T-cell (primary cell): ENCODE measurements around the gene SLCO3A1. TPM values are rescaled to one million over a fixed set of nuclear protein-coding genes. Genes with fewer than 3 reads are reported as not detected.

Experiments
- ATAC-seq, 4 experiments: fragments of 200-7000 bp in 3 of 4; fragments of 150-1000 bp in 1 of 4; cut with Tn5 transposase; replicated peaks in 1 of 4; 1 replicate in 3 of 4; 2 replicates in 1 of 4; pipeline ENCODE4 v1.10.0; 2021; ENCODE audit warnings: moderate library complexity in 3 of 4, mild to moderate bottlenecking in 2 of 4, moderate number of reproducible peaks in 1 of 4
- CTCF ChIA-PET, 2 donors: fragments of 300-600 bp; sonication (Branson Sonifier 250); formaldehyde crosslinking; loops; one replicate each; lab custom pipeline; 2022; ENCODE audit warnings: antibody characterized with exemption in 2 of 2; lab: Charles Lee
- POLR2A ChIA-PET, 2 donors: fragments of 300-600 bp; sonication (Branson Sonifier 250); formaldehyde crosslinking; loops; one replicate each; lab custom pipeline; 2022; ENCODE audit warnings: antibody characterized with exemption in 2 of 2; lab: Charles Lee
- DNase-seq, 35 experiments: peaks; one replicate each; pipeline versions ENCODE4 v3.0.0 to v3.0.0-alpha.2; 2013 to 2023
- H3K27ac ChIP-seq: one replicate; pipeline ENCODE4 v1.5.1; 2013; ENCODE audit warnings: low read length
- H3K27me3 ChIP-seq, 2 experiments: replicated peaks in 1 of 2; 1 replicate in 1 of 2; 2 replicates in 1 of 2; pipeline versions ENCODE4 v1.6.1 to v1.7.0; 2013; ENCODE audit warnings: low read length in 1 of 2, mixed read lengths in 1 of 2; ENCODE audit not compliant: control insufficient read depth in 2 of 2, insufficient read depth in 2 of 2; ENCODE audit errors: extremely low read depth in 1 of 2
- H3K36me3 ChIP-seq, 2 donors: 1 replicate in 1 of 2; 2 replicates in 1 of 2; pipeline versions ENCODE4 v1.6.1 to v1.7.0; 2013; ENCODE audit warnings: low read length in 1 of 2; ENCODE audit not compliant: control insufficient read depth in 2 of 2, insufficient read depth in 1 of 2; ENCODE audit errors: extremely low read depth in 1 of 2
- H3K4me1 ChIP-seq, 2 experiments: 1 replicate in 1 of 2; 2 replicates in 1 of 2; pipeline versions ENCODE4 v1.6.1 to v1.7.0; 2013; ENCODE audit warnings: low read length in 2 of 2, mixed read lengths in 1 of 2; ENCODE audit not compliant: insufficient read depth in 2 of 2, control insufficient read depth in 1 of 2; ENCODE audit errors: extremely low read depth in 1 of 2
- H3K4me3 ChIP-seq, 2 donors: 1 replicate in 1 of 2; 2 replicates in 1 of 2; pipeline versions ENCODE4 v1.5.1 to v1.7.0; 2013; ENCODE audit warnings: mild to moderate bottlenecking in 2 of 2, low read length in 1 of 2, moderate library complexity in 1 of 2; ENCODE audit not compliant: control insufficient read depth in 1 of 2; ENCODE audit errors: extremely low read depth in 1 of 2
- H3K9me3 ChIP-seq: 2 replicates; pipeline ENCODE4 v1.7.0; 2013
- H3K27ac Mint-ChIP-seq, 2 donors: one replicate each; pipeline ENCODE4 v1.8.0; 2020 to 2021; ENCODE audit warnings: mild to moderate bottlenecking in 2 of 2, mixed read lengths in 2 of 2
- H3K27me3 Mint-ChIP-seq, 2 donors: one replicate each; pipeline ENCODE4 v1.8.0; 2021 to 2022; ENCODE audit warnings: mixed read lengths in 2 of 2
- H3K36me3 Mint-ChIP-seq: one replicate; pipeline ENCODE4 v1.8.0; 2021; ENCODE audit warnings: mixed read lengths
- H3K4me1 Mint-ChIP-seq, 3 donors: one replicate each; pipeline ENCODE4 v1.8.0; 2020 to 2022; ENCODE audit warnings: mixed read lengths in 3 of 3, mild to moderate bottlenecking in 1 of 3
- H3K4me3 Mint-ChIP-seq, 3 donors: one replicate each; pipeline ENCODE4 v1.8.0; 2020 to 2022; ENCODE audit warnings: mild to moderate bottlenecking in 3 of 3, mixed read lengths in 3 of 3, moderate library complexity in 3 of 3
- H3K9me3 Mint-ChIP-seq, 3 donors: one replicate each; pipeline ENCODE4 v1.8.0; 2020 to 2022; ENCODE audit warnings: mixed read lengths in 3 of 3
- WGBS: methylation state at CpG from one replicate; pipeline ENCODE4 v1.1.5; 2013; ENCODE audit warnings: missing lambda C conversion rate; ENCODE audit not compliant: insufficient coverage; 5-methylcytosine and 5-hydroxymethylcytosine counted together
- total RNA-seq, 35 experiments: library from RNA in 6 of 35; stranded (reverse) in 6 of 35; fragments of 120-200 nt in 1 of 35; gene quantifications; one replicate each; pipeline versions ENCODE4 v1.2.1 to v1.2.4 and lab custom pipeline; 2013 to 2026

Gene SLCO3A1
- total RNA-seq, 5 donors from 2014 or later (not counting 1 experiment from before 2014, with no cell fraction given), result 26.2 to 52.2 (median 38.7) TPM

DNA sequence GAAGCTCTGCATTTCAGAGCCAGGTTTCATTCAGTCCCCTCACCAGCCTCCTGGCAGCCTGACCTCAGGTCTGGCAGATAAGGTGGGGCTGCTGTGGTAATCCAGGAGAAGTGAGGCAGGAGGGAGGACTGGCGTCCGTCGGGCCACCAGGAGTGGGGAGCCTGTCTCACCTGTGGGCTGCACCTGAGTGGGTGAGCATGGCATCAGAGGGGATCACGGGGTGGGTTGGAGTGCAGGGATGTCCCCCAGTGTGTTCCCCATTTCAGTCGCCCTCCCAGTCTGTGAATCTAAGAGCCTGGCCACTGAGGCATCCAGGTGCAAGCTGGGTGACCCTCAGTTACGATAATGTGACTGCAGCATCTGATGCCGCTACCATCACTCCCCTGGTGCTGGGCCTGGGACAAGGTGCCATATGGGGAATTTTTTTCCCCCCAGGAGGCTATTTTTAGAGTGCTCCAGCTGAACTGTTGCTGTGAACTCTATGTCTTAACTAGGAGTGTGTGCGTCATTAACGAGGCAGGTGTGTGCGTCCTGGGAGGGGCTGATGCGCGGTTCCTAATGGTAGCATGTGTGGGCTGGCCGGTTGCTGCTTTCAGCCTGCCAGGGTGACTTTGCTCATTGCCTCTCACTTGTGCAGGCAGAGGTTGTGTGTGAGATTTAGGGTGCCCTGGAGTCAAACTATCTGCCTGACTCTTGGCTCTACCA lies 165.2 kb downstream of the SLCO3A1 start:
- Histone ChIP-seq H3K36me3 (no peaks in the 10 kb centered on the region), H3K27ac (no peak overlapping the region), H3K27me3 (no peaks in the 10 kb centered on the region), H3K4me3 (no peak overlapping the region), H3K9me3 (no peaks in the 10 kb centered on the region), H3K4me1 (peaks cover 0 to 12% of the 10 kb centered on the region in 2 experiments)
- ATAC-seq, result no peak
- Mint-ChIP-seq H3K4me1 (peaks cover 49 to 76% (median 50%) of the 10 kb centered on the region in 3 donors), H3K27me3 (no peaks in the 10 kb centered on the region), H3K36me3 (no peaks in the 10 kb centered on the region), H3K27ac (no peak overlapping the region), H3K9me3 (no peaks in the 10 kb centered on the region), H3K4me3 (no peak overlapping the region)
- ChIA-PET POLR2A (no interaction called here), CTCF (no interaction called here)
- DNase-seq, result no peak
- whole genome bisulfite sequencing, result 98% methylated on average over 10 of the region's 13 CpGs

DNA sequence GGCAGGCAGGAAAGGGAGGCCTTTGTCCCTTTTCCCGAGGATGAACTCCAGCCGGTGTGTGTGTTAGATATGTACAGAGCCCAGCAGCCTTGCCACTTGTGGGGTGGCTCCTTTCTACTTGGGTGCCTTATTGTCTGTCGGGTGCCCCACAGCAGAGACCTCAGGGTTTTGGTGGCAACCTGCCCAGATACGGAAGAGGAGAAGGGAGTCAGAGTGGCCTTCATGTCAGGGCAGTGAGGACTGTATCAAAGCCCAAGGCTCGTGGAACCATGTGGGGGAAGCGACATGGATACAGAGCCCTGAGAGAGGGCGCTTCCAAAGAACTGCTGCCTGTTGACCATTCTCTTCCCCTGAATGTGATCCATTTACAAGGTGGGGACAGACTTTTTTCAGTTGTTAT lies 166.2 kb downstream of the SLCO3A1 start:
- ATAC-seq (no peak), DNase-seq (no peak)
- Mint-ChIP-seq H3K4me1 (peaks cover 50 to 75% (median 53%) of the 10 kb centered on the region in 3 donors), H3K36me3 (no peaks in the 10 kb centered on the region), H3K27ac (no peak overlapping the region), H3K9me3 (no peaks in the 10 kb centered on the region), H3K4me3 (no peak overlapping the region), H3K27me3 (no peaks in the 10 kb centered on the region)
- Histone ChIP-seq H3K4me3 (no peak overlapping the region), H3K9me3 (no peaks in the 10 kb centered on the region), H3K27ac (no peak overlapping the region), H3K36me3 (no peaks in the 10 kb centered on the region), H3K4me1 (peaks cover 0 to 10% of the 10 kb centered on the region in 2 experiments), H3K27me3 (no peaks in the 10 kb centered on the region)
- 97% methylated on average over 5 of the region's 7 CpGs for WGBS
- ChIA-PET CTCF (no interaction called here), POLR2A (no interaction called here)

DNA sequence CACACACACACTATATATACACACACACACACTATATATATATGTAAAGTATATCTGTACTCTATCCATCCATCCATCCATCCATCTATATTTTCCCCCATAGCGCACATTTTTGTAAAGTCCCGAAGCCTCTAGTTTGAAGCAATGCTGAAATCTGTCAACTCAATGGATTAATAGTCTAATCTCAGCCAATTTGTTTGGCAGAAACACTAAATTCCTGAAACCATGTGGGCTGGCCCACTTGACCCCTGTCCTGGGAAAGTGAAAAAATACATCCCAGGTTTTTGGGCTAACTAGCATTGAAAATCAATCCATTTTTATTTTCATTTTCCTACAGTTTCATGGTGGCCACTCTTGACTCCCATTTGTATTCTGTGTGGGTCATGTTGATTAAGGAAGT lies 166.7 kb downstream of the SLCO3A1 start:
- no peak overlapping the region for H3K4me3 ChIP-seq
- no peaks in the 10 kb centered on the region for H3K36me3 ChIP-seq
- Mint-ChIP-seq H3K9me3 (no peaks in the 10 kb centered on the region), H3K27ac (no peak overlapping the region), H3K27me3 (no peaks in the 10 kb centered on the region), H3K36me3 (no peaks in the 10 kb centered on the region), H3K4me3 (no peak overlapping the region), H3K4me1 (peaks cover 50 to 73% (median 56%) of the 10 kb centered on the region in 3 donors)
- peaks cover 0 to 10% of the 10 kb centered on the region in 2 experiments for H3K4me1 ChIP-seq
- no peaks in the 10 kb centered on the region for H3K27me3 ChIP-seq
- DNase-seq, result no peak
- no peaks in the 10 kb centered on the region for H3K9me3 ChIP-seq
- no peak for ATAC-seq
- H3K27ac ChIP-seq, result no peak overlapping the region
- 100% methylated on average over 2 of the region's 2 CpGs for WGBS
- ChIA-PET CTCF (no interaction called here), POLR2A (no interaction called here)

DNA sequence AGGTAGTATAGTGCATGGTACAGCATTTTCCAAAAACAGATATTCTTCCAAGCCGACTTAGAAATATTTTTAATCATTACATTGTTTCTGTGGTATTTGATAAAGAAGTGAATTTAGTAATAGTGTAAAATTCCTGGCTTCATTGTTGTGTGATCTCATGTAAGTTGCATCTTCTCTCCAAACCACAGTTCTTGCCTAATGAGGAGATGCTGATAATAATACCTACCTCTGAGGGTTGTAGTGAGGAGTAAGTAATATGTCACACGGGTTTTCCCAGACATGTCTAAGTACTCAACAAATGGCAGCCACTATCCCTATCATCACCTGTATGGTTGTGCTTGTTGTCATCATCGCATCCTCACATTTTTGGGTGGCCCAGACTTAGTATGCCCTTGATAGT lies 167.3 kb downstream of the SLCO3A1 start:
- no peak overlapping the region for H3K27ac ChIP-seq
- DNase-seq, result no peak
- WGBS, result 100% methylated on average over 1 of the region's 3 CpGs
- Mint-ChIP-seq H3K27ac (no peak overlapping the region), H3K27me3 (no peaks in the 10 kb centered on the region), H3K4me1 (peaks cover 50 to 67% (median 53%) of the 10 kb centered on the region in 3 donors), H3K4me3 (no peak overlapping the region), H3K9me3 (no peaks in the 10 kb centered on the region), H3K36me3 (no peaks in the 10 kb centered on the region)
- H3K36me3 ChIP-seq, result no peaks in the 10 kb centered on the region
- no peak overlapping the region for H3K4me3 ChIP-seq
- no peaks in the 10 kb centered on the region for H3K27me3 ChIP-seq
- H3K4me1 ChIP-seq, result peaks cover 0 to 7% of the 10 kb centered on the region in 2 experiments
- ChIA-PET CTCF (no interaction called here), POLR2A (no interaction called here)
- ATAC-seq, result no peak
- H3K9me3 ChIP-seq, result no peaks in the 10 kb centered on the region

DNA sequence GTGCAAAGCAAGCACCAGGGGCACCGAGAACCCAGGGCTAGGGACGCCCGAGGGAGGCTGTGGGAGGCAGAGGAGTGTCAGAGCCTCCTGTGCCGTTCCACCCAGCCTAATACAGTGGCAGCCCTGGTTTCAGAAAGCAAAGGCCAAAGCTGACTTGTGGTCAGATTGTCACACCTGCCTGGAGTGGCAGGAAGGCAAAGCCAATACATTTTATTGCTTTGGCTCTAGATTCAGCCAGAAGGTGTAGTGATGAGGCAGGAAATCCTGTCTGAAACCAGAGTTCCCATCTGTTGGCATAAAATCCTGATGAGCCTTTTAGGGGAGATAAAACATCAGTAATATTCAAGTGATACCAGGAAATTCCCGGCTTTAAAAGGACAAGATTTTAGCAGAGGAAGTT lies 168.3 kb downstream of the SLCO3A1 start:
- CTCF ChIA-PET, result no interaction called here
- H3K27me3 Mint-ChIP-seq, result no peaks in the 10 kb centered on the region
- DNase-seq (no peak), ATAC-seq (no peak)
- no peaks in the 10 kb centered on the region for H3K36me3 Mint-ChIP-seq
- Histone ChIP-seq H3K36me3 (no peaks in the 10 kb centered on the region), H3K27me3 (no peaks in the 10 kb centered on the region), H3K9me3 (no peaks in the 10 kb centered on the region), H3K4me3 (no peak overlapping the region), H3K27ac (no peak overlapping the region), H3K4me1 (peaks cover 0 to 7% of the 10 kb centered on the region in 2 experiments)
- no peak overlapping the region for H3K27ac Mint-ChIP-seq
- 38% methylated on average over 4 of the region's 5 CpGs for WGBS
- no peak overlapping the region for H3K4me3 Mint-ChIP-seq
- POLR2A ChIA-PET, result no interaction called here
- peaks cover 42 to 59% (median 49%) of the 10 kb centered on the region in 3 donors for H3K4me1 Mint-ChIP-seq
- H3K9me3 Mint-ChIP-seq, result no peaks in the 10 kb centered on the region

DNA sequence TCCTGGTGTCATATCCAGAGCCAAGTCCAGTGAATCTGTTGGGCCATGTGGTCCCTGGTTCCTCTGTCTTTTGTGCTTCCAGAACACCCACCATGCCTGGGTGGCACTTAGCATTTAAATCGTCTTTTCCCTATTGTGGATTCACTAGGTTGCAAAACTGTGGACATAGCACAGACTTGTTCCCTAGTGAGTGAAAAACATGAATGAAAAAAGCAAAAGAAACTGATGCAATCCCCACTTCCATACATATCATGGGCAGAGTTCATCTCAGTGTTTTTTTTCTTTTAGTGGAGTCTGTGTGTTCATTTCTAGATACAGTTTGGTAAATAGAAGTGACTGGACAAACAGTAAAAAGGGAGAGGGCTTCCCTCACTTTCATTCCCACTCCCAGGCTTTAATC lies 170.5 kb downstream of the SLCO3A1 start:
- Histone ChIP-seq H3K36me3 (no peaks in the 10 kb centered on the region), H3K4me3 (no peak overlapping the region), H3K27ac (no peak overlapping the region), H3K27me3 (no peaks in the 10 kb centered on the region), H3K4me1 (peaks cover 0 to 4% of the 10 kb centered on the region in 2 experiments), H3K9me3 (no peaks in the 10 kb centered on the region)
- ATAC-seq (no peak), DNase-seq (no peak)
- H3K27me3 Mint-ChIP-seq, result no peaks in the 10 kb centered on the region
- no CpG with 5 or more reads among the region's 1 CpG for WGBS
- no peak overlapping the region for H3K4me3 Mint-ChIP-seq
- ChIA-PET POLR2A (no interaction called here), CTCF (no interaction called here)
- H3K4me1 Mint-ChIP-seq, result peaks cover 28 to 47% (median 35%) of the 10 kb centered on the region in 3 donors
- H3K27ac Mint-ChIP-seq, result no peak overlapping the region
- no peaks in the 10 kb centered on the region for H3K9me3 Mint-ChIP-seq
- H3K36me3 Mint-ChIP-seq, result peaks cover 3% of the 10 kb centered on the region
